ENCODE data around the gene SLC25A22.

Gene SLC25A22

DNA sequence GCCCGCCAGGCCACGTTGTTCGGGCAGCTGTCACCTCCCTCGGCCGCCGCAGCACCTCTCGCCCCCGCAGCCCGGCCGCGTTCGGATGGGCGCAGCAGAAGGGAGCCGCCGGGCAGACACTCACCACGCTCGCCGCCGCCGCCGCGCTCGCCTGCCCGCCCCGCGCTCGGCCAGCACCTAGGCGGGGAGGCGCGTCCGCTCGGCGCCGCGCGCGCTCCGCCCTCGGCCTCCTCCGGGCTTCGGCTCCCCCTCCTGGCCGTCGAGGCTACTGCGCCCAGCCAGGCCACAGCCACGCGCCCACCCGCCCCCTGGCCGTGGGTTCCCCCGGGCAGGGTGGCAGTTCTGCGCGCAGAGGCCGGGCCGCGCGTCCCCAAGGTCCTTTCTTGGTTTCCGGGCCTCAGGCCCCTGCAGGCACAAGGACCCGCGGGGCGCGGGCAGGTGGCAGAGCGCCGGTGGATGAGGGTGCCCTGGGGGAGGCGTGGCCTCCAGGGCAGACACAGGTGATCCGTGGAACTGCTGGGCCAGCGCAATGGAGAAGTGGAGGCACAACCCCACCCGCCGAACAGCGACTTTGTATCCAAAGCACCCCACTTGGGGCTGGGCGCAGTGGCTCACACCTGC lies at the start of gene SLC25A22:
SLC25A22 (minus strand) TSS at position 189 of the 621 bp plus-strand sequence. CDS start 3,275 bp downstream, outside the sequence.
- in situ Hi-C loops (cut with HindIII; ENCODE audit: low pct_unique_long_range_greater_than_20kb, low sequenced_read_pairs) = no loop called here
- TF ChIP-seq JUND (IDR thresholded peaks at IDR 0.05; ENCODE audit: low read depth) = no peak
- peak; percentile 77 to 81 for DNase-seq (ENCODE audit: low read depth in 1 of 2, low spot score in 1 of 2)

DNA sequence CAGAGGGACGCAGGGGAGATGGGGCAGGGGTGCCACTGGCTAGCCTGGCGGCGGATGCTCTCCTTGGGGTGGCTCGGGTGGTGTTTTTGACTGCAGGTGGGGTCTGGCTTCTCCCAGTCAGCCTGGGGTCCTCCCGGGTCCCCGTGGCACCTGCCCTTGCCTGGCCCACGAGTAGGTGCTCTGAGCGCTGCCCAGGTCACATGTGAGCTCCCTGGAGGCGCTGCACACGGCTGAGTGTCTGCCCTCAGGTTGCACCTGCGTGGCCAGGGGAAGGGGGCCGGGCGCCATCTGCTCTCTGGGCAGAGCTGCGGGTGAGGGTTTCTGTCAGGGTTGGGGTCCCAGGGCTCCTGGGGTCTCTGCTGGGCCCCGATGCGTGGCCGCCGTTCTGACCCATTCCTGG lies 49.8 kb upstream of the SLC25A22 start:
- no peak for TF ChIP-seq JUND (IDR thresholded peaks at IDR 0.05; ENCODE audit: low read depth)
- in situ Hi-C loops (cut with HindIII; ENCODE audit: low pct_unique_long_range_greater_than_20kb, low sequenced_read_pairs) = no loop called here
- DNase-seq (ENCODE audit: low read depth in 1 of 2, low spot score in 1 of 2) = no peak

DNA sequence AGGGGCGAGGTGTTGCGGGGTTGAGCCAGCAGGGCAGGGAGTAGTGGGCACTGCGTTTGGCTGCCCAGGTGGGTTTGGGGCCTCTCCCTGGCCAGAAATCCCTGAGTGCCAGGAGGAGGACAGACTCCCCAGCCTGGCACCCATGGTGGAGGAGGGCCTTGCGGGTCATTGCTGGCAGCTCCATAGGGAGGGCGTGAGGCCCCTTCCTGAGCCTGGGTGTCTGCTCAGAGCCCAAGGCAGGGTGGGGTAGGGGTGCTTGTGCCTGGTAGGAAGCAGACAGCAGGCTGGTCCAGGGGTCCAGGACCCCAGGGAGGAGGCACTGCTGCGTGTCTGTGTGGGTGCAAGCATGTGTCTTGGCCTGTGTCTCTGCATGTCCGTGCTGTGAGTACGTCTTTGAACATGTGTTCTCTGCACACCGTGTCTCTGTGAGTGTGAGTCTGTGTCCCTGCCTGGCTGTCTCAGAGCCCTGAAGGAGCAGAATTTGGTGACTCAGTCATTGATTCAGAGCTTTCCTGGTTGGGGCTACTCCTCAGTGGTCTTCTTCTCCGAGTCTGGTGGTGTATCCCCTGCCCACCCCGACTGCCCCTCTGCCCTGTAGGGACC lies 48.5 kb upstream of the SLC25A22 start:
- TF ChIP-seq JUND (IDR thresholded peaks at IDR 0.05; ENCODE audit: low read depth) = no peak
- no peak for DNase-seq (ENCODE audit: low read depth in 1 of 2, low spot score in 1 of 2)
- in situ Hi-C loops (cut with HindIII; ENCODE audit: low pct_unique_long_range_greater_than_20kb, low sequenced_read_pairs) = no loop called here

DNA sequence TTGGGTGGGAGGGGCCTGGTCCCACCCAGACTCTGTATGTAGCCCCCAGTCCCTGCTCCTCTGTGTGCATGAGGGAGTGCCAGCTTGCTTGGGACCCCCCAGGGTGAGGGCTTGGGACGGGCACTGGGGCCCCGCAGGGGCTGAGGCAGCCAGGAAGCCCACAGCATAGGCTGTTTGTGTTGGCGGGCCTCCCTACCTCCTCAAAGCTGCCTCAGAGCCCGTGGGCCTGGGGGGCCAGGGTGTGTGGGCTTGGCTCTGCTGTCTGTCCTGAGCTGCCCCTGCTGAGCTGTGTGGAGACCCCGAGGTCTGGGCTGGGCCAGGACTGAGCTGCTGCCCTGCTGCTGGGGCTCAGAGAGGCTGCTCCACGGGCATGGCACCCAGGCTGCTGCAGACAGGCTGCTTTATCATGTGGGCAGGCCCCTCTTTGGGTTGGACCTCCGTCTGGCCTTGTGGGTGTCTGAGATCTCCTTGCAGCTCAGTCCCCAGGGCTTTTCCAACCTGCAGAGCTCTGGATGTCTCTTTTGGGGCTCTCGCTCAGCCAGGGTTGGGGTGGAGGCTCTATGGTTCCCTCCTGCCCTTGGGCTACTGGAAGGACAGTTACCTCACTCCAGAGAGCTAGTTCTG lies 47.9 kb upstream of the SLC25A22 start:
- TF ChIP-seq JUND (IDR thresholded peaks at IDR 0.05; ENCODE audit: low read depth) = no peak
- no peak for DNase-seq (ENCODE audit: low read depth in 1 of 2, low spot score in 1 of 2)
- in situ Hi-C loops (cut with HindIII; ENCODE audit: low pct_unique_long_range_greater_than_20kb, low sequenced_read_pairs) = no loop called here

DNA sequence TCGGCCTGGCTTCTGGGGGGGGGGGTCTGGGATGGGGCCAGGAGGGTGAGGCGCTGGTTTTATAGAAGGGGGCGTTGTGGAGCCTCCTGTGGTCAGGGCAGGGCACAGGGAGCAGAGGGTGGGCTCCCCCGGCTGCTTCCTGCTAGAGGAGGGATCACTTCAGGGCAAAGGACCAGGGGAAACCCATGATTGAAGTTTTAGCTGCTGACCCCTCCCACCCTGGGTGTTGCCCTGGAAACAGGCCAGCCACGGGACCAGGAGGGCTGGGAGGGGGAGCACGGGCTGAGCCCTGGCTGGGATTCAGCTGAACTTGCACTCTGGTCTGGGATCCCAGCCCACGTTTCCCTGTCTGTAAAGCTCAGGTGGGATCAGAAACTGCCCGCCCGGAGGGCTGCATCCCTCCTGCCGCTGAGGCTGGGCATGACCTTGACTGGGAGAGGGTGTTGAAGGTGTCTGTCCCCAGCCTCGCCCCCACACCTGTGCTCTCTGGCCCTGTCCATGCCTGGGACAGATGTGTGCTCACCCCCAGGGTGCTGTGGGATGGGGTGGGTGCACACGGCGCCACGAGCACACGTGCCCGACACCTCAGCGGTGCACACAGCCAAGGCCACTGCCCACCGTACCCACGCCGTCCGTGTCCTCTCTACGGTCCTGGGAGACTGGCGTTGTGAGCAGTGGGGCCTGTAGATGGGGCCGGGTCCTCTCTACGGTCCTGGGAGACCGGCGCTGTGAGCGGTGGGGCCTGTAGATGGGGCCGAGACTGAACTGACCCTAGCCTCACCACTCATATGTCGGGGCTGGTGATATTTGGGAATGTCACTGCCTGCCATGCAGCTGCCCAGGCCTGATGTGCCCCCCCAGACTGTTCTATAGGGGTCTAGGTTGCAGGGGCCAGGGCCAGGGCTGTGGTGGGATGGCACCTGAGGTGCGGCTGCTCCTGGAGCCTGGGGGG lies 46.9 kb upstream of the SLC25A22 start:
- peak in 1 of 2 experiments; percentile 69 for DNase-seq (ENCODE audit: low read depth in 1 of 2, low spot score in 1 of 2)
- in situ Hi-C loops (cut with HindIII; ENCODE audit: low pct_unique_long_range_greater_than_20kb, low sequenced_read_pairs) = no loop called here
- no peak for TF ChIP-seq JUND (IDR thresholded peaks at IDR 0.05; ENCODE audit: low read depth)

DNA sequence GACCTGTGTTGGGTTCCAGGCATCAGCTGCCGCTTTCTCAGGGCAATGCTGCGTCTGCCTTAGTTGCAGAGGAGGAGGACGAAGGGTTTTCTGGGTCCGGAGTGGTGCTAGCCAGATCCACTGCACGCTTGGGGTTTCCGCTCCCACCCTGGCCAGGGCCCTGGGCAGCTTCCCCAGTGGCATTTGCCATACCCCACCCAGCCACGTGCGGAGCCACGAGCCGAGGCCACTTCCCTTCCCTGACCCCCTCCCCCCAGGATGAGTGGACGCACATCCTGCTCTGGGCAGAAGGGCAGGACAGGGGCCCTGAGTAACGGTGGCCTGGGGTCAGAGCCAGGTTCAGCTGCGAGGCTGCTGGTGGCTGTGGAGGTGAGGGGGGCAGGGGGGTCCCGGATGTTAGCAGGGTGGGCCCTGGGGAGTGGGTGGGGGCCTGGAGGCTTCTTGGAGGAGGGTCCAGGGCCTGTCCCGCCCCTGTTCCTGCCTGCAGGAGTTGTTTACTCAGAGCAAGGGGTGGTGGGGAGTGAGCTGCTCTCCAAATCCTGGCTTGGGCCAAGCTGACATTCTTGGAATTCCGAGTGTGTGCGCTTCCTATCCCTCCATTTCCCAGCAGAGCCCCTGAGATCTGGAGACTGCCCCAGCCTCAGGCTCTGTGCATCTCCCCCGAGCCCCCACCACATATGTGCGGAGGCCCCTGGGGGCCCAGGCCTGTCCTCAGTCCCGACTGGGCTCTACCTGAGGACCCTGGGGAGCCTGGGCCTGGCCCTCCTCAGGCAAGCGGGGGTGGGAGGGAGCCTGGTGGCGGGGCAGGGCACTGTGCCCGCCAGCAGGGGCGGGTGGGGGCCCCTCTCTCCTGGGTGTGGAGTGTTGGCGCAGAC lies 46.0 kb upstream of the SLC25A22 start:
- peak; percentile 85 to 89 for DNase-seq (ENCODE audit: low read depth in 1 of 2, low spot score in 1 of 2)
- no peak for TF ChIP-seq JUND (IDR thresholded peaks at IDR 0.05; ENCODE audit: low read depth)
- in situ Hi-C loops (cut with HindIII; ENCODE audit: low pct_unique_long_range_greater_than_20kb, low sequenced_read_pairs) = no loop called here

DNA sequence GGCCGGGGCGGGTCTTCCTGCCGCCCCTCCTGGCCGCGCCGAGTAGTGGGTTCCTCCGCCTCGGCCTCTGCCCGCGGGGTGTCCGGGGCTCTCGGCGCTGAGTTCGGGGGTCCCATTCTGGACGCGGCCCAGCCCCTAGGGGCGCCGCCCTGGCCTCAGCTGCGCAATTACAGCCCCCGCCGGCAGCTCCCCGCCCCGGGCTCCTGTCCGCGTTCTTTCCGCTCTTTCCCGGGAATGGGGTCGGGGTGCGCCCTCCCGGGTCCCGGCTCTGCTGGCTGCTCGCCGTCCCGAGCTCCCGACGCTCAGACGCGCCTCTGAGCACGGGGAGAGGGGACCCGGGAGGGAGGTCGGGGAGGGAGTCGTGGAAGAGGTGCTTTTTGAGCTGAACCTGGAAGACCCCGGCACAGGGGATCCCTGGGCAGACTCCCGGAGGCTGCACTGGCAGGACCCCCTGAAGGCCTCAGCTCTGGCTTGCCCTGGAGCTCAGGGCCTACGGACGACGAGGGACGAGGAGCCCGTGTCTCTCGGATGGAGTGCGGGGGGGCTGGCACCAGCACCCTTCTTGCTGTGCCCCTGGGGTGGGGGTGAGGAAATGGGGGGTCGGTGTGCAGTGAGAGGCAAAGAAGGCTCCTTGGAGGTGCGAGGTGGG lies 45.1 kb upstream of the SLC25A22 start:
- DNase-seq (ENCODE audit: low read depth in 1 of 2, low spot score in 1 of 2) = no peak
- in situ Hi-C loops (cut with HindIII; ENCODE audit: low pct_unique_long_range_greater_than_20kb, low sequenced_read_pairs) = no loop called here
- TF ChIP-seq JUND (IDR thresholded peaks at IDR 0.05; ENCODE audit: low read depth) = no peak

DNA sequence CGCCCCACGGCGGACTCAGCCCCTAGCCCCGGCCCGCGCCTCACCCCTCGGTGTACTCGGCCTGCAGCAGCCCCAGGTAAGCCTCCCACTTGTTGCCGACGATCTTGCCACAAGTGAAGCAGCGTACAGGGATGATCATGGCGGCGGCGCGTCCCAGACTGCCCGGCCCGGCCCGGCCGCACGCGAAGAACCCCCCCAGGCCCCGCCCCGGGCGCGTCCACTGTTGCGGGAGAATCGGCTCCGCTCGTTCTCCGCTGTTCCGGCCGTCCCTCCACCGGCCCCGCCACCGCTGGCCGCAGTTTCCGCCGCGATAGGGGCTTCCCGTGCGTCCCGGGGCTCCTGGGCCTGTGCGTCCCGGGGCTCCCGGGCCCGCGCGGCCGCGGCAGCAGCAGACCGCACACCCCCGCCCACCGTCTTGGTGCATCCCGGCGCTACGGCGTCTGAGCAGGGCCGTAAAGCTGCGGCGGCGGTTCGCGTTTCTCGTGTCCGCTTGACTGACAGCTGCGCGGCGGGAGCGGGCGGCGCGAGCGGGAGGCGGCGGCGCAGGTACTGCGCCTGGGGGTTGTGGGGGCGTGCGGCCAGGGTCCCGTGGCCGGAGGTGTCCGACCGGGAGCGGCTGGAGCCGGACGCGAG lies 44.4 kb upstream of the SLC25A22 start, which contains the start of the genes POLR2L and TSPAN4:
POLR2L (minus strand) TSS at position 160 of the 633 bp plus-strand sequence; CDS start at position 139, 21 bp downstream.
TSPAN4 (plus strand) TSS at position 483 of the 633 bp plus-strand sequence. CDS start 7,453 bp downstream, outside the sequence.
- TF ChIP-seq JUND (IDR thresholded peaks at IDR 0.05; ENCODE audit: low read depth) = no peak
- peak; percentile 79 to 91 for DNase-seq (ENCODE audit: low read depth in 1 of 2, low spot score in 1 of 2)
- in situ Hi-C loops (cut with HindIII; ENCODE audit: low pct_unique_long_range_greater_than_20kb, low sequenced_read_pairs) = no loop called here

DNA sequence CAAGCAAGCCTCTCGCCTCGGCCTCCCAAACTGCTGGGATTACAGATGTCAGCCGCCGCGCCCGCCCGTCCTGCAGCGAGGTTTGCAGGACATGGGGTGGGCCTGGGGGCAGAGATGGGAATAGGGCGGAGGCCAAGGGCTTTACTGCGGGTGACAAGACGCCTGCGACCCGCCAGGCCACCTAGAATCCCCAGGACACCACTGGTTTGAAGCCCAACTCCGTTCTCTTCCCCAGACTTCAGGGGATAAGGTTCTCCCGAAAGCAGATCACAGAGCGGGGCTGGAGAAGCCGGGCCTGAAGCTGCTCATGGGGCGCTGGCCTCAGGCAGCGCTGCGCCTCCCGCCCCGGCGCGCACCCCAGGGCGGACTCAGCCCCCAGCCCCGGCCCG lies 43.9 kb upstream of the SLC25A22 start:
- no peak for DNase-seq (ENCODE audit: low read depth in 1 of 2, low spot score in 1 of 2)
- in situ Hi-C loops (cut with HindIII; ENCODE audit: low pct_unique_long_range_greater_than_20kb, low sequenced_read_pairs) = no loop called here
- TF ChIP-seq JUND (IDR thresholded peaks at IDR 0.05; ENCODE audit: low read depth) = no peak

- no peak for TF ChIP-seq JUND (IDR thresholded peaks at IDR 0.05; ENCODE audit: low read depth)
- in situ Hi-C loops (cut with HindIII; ENCODE audit: low pct_unique_long_range_greater_than_20kb, low sequenced_read_pairs) = no loop called here
- no peak for DNase-seq (ENCODE audit: low read depth in 1 of 2, low spot score in 1 of 2)
Observed at GRCh38 chr11:839875-840617, 42.0 kb upstream of the SLC25A22 start.
